Mucosa of stomach (tissue), 1 donor: ENCODE measurements around the gene ACTN4.

Experiments
- H3K27me3 ChIP-seq: one replicate; pipeline ENCODE4 v1.7.0; 2013; ENCODE audit warnings: mild to moderate bottlenecking, low read length; ENCODE audit not compliant: control insufficient read depth, insufficient read depth
- H3K36me3 ChIP-seq: one replicate; pipeline ENCODE4 v1.7.0; 2013; ENCODE audit warnings: low read length; ENCODE audit not compliant: control insufficient read depth, insufficient read depth
- H3K4me1 ChIP-seq: one replicate; pipeline ENCODE4 v1.7.0; 2013; ENCODE audit warnings: mild to moderate bottlenecking, low read length; ENCODE audit not compliant: control insufficient read depth, insufficient read depth
- H3K4me3 ChIP-seq: one replicate; pipeline ENCODE4 v1.7.0; 2013; ENCODE audit warnings: low read length
- H3K9ac ChIP-seq: one replicate; pipeline ENCODE4 v1.7.0; 2013; ENCODE audit warnings: mild to moderate bottlenecking, low read length, moderate library complexity
- H3K9me3 ChIP-seq: one replicate; pipeline ENCODE4 v1.7.0; 2013; ENCODE audit warnings: mild to moderate bottlenecking, low read length, moderate library complexity; ENCODE audit not compliant: control insufficient read depth
- donor health status: Pancreatic carcinoma.

ACTN4 gene

DNA sequence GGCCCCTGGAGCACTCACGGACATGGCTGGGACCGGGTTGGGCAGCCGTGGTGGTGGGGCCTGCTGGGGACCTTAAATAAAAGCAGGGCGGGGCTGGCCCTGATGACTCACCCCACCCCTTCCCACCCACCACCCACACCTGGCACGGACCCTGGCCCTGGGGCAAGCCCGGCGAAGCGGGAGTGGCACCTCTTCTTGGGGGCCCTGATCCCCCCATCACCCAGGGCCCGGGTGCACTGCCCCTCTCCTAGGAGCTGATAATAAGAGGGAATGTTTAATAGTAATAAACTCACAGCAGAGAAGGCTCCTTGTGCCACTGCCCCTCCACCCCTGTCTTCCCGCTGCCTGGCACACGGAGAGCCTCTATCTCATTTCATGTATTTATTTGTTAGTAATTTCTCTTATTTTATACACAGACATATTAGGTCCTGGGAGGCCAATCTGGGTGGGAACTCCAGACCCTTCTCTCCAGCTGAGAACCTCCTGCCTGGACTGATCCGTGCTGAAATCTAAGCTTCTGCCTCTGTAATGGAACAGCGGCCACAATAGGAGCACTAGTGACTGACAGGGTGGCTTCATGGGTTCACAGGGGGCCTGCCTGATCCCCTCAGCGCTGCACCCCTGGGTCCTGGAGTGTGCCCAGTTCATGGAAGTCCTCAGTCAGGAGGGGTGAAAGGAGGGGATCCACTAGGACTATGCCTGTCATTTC is 126.2 kb downstream of the ACTN4 start, which contains the start of gene LGALS7:
Gene LGALS7 (minus strand): TSS at position 49 of the 709 bp plus-strand sequence. CDS start 25 bp downstream, at position 24.
- H3K4me1 ChIP-seq = peaks cover 13% of the 10 kb centered on the region
- no peaks in the 10 kb centered on the region for H3K9me3 ChIP-seq
- no peak within 1 kb of the TSS for H3K9ac ChIP-seq
- H3K36me3 ChIP-seq = no peaks in the 10 kb centered on the region
- no peak within 1 kb of the TSS for H3K4me3 ChIP-seq
- no peaks in the 10 kb centered on the region for H3K27me3 ChIP-seq

DNA sequence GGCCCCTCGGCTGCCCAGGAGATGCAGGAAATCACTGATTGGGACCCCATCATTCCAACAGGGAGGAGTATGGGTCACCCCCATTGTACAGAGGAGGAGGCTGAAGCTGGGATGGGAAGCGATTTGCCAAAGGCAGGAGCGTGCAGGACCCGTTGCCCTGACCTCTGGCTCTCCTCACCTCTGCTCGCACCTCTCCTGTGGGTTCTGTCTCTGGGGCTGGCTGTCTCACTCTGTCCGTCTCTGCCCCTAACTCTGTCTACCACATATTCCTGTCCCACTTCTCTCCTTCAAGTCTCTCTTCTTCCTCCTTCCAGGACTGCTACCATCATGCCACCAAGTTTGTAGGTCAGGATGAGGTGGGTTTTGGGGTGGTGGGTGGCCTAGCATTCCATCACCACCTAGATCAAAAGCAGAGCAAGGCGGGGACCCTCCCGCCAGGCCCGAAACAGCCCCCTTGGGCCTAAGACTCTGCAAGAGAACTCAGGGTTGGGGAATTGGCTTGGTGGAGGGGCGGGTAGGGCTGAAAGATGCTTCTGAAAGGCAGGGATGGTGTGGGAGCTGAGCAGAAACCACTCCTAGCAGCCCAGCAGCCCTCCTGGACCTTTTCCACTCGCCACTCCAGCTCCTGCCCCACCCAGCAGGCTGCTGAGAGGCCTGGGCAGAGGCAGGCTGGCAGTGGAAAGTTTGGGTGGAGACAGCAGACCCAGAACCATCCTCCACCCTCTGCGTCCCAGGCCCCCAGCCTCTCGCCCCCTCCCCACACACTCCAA is 126.9 kb downstream of the ACTN4 start:
- peaks cover 11% of the 10 kb centered on the region for H3K4me1 ChIP-seq
- no peaks in the 10 kb centered on the region for H3K9me3 ChIP-seq
- H3K4me3 ChIP-seq = no peak overlapping the region
- no peaks in the 10 kb centered on the region for H3K27me3 ChIP-seq
- H3K36me3 ChIP-seq = no peaks in the 10 kb centered on the region
- no peak overlapping the region for H3K9ac ChIP-seq

DNA sequence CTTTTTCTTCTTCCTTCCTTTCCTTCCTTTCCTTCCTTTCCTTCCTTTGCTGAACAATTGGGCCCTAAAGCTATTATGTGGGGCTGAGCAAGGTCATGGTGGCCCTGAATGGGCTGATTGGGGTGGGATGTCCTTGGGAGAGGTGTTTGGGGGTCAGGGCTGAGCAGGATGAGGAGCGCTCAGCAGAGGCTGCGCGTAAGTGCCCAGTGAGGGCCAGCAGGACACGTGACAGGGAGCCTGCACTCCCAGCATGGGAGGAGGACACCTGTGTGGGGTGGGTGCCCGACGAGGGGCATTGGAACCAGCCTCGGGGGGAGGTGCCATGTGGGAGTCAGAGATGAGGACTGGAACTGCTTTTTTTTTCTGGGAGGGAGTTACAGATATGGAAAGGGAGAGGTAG is 131.3 kb downstream of the ACTN4 start:
- Histone ChIP-seq H3K4me1 (peaks cover 2% of the 10 kb centered on the region), H3K27me3 (no peaks in the 10 kb centered on the region), H3K9ac (no peak overlapping the region)

GRCh38 chr19:38780443-38780842 is 133.0 kb downstream of the ACTN4 start:
- no peak overlapping the region for H3K4me3 ChIP-seq
- no peaks in the 10 kb centered on the region for H3K27me3 ChIP-seq
- peaks cover 3% of the 10 kb centered on the region for H3K4me1 ChIP-seq
- no peaks in the 10 kb centered on the region for H3K9me3 ChIP-seq
- H3K9ac ChIP-seq = no peak overlapping the region
- H3K36me3 ChIP-seq = no peaks in the 10 kb centered on the region

More for the DNA sequence above, 131.3 kb downstream of the ACTN4 start:
- H3K9me3 ChIP-seq = no peaks in the 10 kb centered on the region
- no peak overlapping the region for H3K4me3 ChIP-seq
- no peaks in the 10 kb centered on the region for H3K36me3 ChIP-seq

DNA sequence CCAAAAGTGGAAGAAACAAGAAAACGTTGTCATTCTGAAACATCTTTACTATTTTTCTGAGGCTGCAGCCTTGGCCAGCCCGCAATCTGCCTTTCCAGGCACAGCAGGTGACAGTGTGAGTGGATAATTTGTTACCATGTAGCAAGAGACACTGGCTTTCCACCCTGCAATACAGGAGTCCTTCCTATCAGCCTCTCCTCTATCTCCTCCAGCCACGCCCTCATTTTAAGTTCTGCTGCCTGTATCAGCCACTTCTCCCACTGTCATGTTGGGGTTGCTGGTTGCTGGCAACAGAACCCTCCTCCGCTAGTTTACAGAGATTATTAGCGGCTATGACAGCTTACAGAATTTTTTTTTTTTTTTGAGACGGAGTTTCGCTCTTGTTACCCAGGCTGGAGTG is 133.6 kb downstream of the ACTN4 start:
- Histone ChIP-seq H3K4me1 (peaks cover 3% of the 10 kb centered on the region), H3K9ac (no peak overlapping the region), H3K27me3 (no peaks in the 10 kb centered on the region), H3K4me3 (no peak overlapping the region), H3K36me3 (no peaks in the 10 kb centered on the region), H3K9me3 (no peaks in the 10 kb centered on the region)
